H1 (cell line): ENCODE measurements around the gene ARL5C. TPM values are rescaled to one million over a fixed set of nuclear protein-coding genes. Genes with fewer than 3 reads are reported as not detected.

ENCODE experiments used
- CTCF ChIA-PET: fragments of 300-600 bp; sonication (Branson Sonifier 250); formaldehyde crosslinking; loops from one replicate; lab custom pipeline; 2021; ENCODE audit not compliant: partially characterized antibody; lab: Charles Lee
- POLR2A ChIA-PET: fragments of 300-600 bp; sonication (Branson Sonifier 250); formaldehyde crosslinking; loops from one replicate; lab custom pipeline; 2021; ENCODE audit warnings: inconsistent platforms; ENCODE audit not compliant: partially characterized antibody; lab: Charles Lee
- DNase-seq, 2 experiments: peaks; one replicate each; pipeline versions ENCODE4 v3.0.0 to v3.0.0-alpha.2; 2010 to 2022; ENCODE audit warnings: low spot score in 2 of 2, low read depth in 1 of 2, mixed read lengths in 1 of 2
- FAIRE-seq: peaks from 2 replicates; lab custom pipeline; 2011; peaks lifted over from hg19 to GRCh38; lab: Jason Lieb, UNC
- H2AFZ ChIP-seq: 2 replicates; pipeline ENCODE4 v1.8.1; 2012; ENCODE audit warnings: low read length, inconsistent platforms
- H2AK5ac ChIP-seq: 2 replicates; pipeline ENCODE4 v1.6.1; 2013; ENCODE audit warnings: low read depth, low read length
- H2BK120ac ChIP-seq: replicated peaks from 2 replicates; pipeline ENCODE3; 2013; ENCODE audit warnings: low read depth, low read length, inconsistent platforms
- H2BK12ac ChIP-seq: 2 replicates; pipeline ENCODE4 v1.6.1; 2013; ENCODE audit warnings: low read depth, low read length
- H2BK15ac ChIP-seq: 2 replicates; pipeline ENCODE4 v1.6.1; 2013; ENCODE audit warnings: low read length
- H2BK20ac ChIP-seq: 2 replicates; pipeline ENCODE4 v1.6.1; 2013; ENCODE audit warnings: low read length
- H2BK5ac ChIP-seq: 2 replicates; pipeline ENCODE4 v1.6.1; 2013; ENCODE audit warnings: low read depth, low read length
- H3K14ac ChIP-seq: 2 replicates; pipeline ENCODE4 v1.6.1; 2013; ENCODE audit warnings: inconsistent platforms; ENCODE audit not compliant: insufficient read length
- H3K18ac ChIP-seq: 2 replicates; pipeline ENCODE4 v1.6.1; 2013; ENCODE audit warnings: low read length; ENCODE audit errors: extremely low read depth
- H3K23ac ChIP-seq: 2 replicates; pipeline ENCODE4 v1.6.1; 2013; ENCODE audit warnings: inconsistent platforms; ENCODE audit not compliant: insufficient read length
- H3K23me2 ChIP-seq: 2 replicates; pipeline ENCODE4 v1.6.1; 2013; ENCODE audit warnings: low read depth, low read length
- H3K27ac ChIP-seq: 2 replicates; pipeline ENCODE4 v1.6.1; 2011; ENCODE audit warnings: low read depth, low read length, inconsistent platforms
- H3K27me3 ChIP-seq, 4 experiments: replicated peaks in 1 of 4; 1 replicate in 1 of 4; 2 replicates in 3 of 4; pipeline versions ENCODE4 v1.6.1 to v1.8.1; 2011 to 2013; ENCODE audit warnings: low read length in 3 of 4, mild to moderate bottlenecking in 3 of 4, inconsistent platforms in 2 of 4, mixed read lengths in 2 of 4, moderate library complexity in 1 of 4; ENCODE audit not compliant: control insufficient read depth in 3 of 4, insufficient read depth in 3 of 4; ENCODE audit errors: extremely low read depth in 1 of 4
- H3K36me3 ChIP-seq, 4 experiments: 2 replicates each; pipeline versions ENCODE4 v1.6.1 to v1.8.1; 2011 to 2013; ENCODE audit warnings: mild to moderate bottlenecking in 4 of 4, low read length in 3 of 4, moderate library complexity in 2 of 4, control low read depth in 1 of 4, inconsistent platforms in 1 of 4; ENCODE audit not compliant: insufficient read depth in 4 of 4, control insufficient read depth in 2 of 4
- H3K4ac ChIP-seq: replicated peaks from 2 replicates; pipeline ENCODE3; 2013; ENCODE audit warnings: low read length, low read depth, mixed read lengths, inconsistent platforms; ENCODE audit not compliant: insufficient read length
- H3K4me1 ChIP-seq, 4 experiments: replicated peaks in 1 of 4; 1 replicate in 1 of 4; 2 replicates in 3 of 4; pipeline versions ENCODE4 v1.6.1 to v1.8.1; 2011 to 2013; ENCODE audit warnings: low read length in 3 of 4, inconsistent platforms in 2 of 4, mixed read lengths in 1 of 4; ENCODE audit not compliant: insufficient read depth in 4 of 4, control insufficient read depth in 3 of 4
- H3K4me2 ChIP-seq, 2 experiments: 2 replicates each; pipeline versions ENCODE4 v1.6.1 to v1.8.1; 2011 to 2013; ENCODE audit warnings: low read depth in 2 of 2, low read length in 2 of 2, control low read depth in 1 of 2, inconsistent platforms in 1 of 2, mild to moderate bottlenecking in 1 of 2; ENCODE audit not compliant: insufficient read depth in 1 of 2
- H3K4me3 ChIP-seq, 4 experiments: fragments of 200-600, 300-600 bp in 1 of 4; sonication (generic), shearing (Covaris generic), sonication (Bioruptor Twin) in 1 of 4; 2 replicates each; pipeline versions ENCODE4 v1.5.1 to v1.8.1; 2011 to 2016; ENCODE audit warnings: low read length in 4 of 4, low read depth in 3 of 4, control low read depth in 2 of 4, inconsistent platforms in 2 of 4, mild to moderate bottlenecking in 2 of 4, mixed read lengths in 1 of 4, moderate library complexity in 1 of 4; ENCODE audit not compliant: insufficient read depth in 2 of 4; ENCODE audit errors: extremely low read depth in 1 of 4
- H3K56ac ChIP-seq: replicated peaks from 2 replicates; pipeline ENCODE3; 2013; ENCODE audit warnings: low read depth, mild to moderate bottlenecking, mixed read lengths, low read length, inconsistent platforms; ENCODE audit not compliant: insufficient read length
- H3K79me1 ChIP-seq: 2 replicates; pipeline ENCODE4 v1.6.1; 2013; ENCODE audit warnings: low read depth, low read length, control low read depth
- H3K79me2 ChIP-seq, 2 experiments: 2 replicates each; pipeline versions ENCODE4 v1.6.1 to v1.8.1; 2012 to 2013; ENCODE audit warnings: low read length in 2 of 2, mild to moderate bottlenecking in 2 of 2, inconsistent platforms in 1 of 2; ENCODE audit not compliant: insufficient read depth in 2 of 2, control insufficient read depth in 1 of 2
- H3K9ac ChIP-seq, 4 experiments: replicated peaks in 1 of 4; 1 replicate in 1 of 4; 2 replicates in 3 of 4; pipeline versions ENCODE4 v1.6.1 to v1.8.1; 2011 to 2013; ENCODE audit warnings: low read depth in 3 of 4, low read length in 3 of 4, control low read depth in 2 of 4, mild to moderate bottlenecking in 2 of 4, moderate library complexity in 2 of 4, inconsistent platforms in 1 of 4; ENCODE audit errors: extremely low read depth in 1 of 4
- H3K9me3 ChIP-seq, 2 experiments: 2 replicates each; pipeline versions ENCODE4 v1.6.1 to v1.8.1; 2012 to 2013; ENCODE audit warnings: mild to moderate bottlenecking in 2 of 2, moderate library complexity in 2 of 2, control low read depth in 1 of 2, inconsistent platforms in 1 of 2, low read depth in 1 of 2, low read length in 1 of 2, mixed read lengths in 1 of 2; ENCODE audit not compliant: insufficient read depth in 2 of 2
- H4K20me1 ChIP-seq, 2 experiments: replicated peaks in 1 of 2; 2 replicates each; pipeline versions ENCODE3 to v1.8.1; 2011 to 2013; ENCODE audit warnings: inconsistent platforms in 2 of 2, low read length in 2 of 2, mild to moderate bottlenecking in 1 of 2; ENCODE audit not compliant: insufficient read depth in 2 of 2, control insufficient read depth in 1 of 2
- H4K5ac ChIP-seq: 2 replicates; pipeline ENCODE4 v1.6.1; 2013; ENCODE audit warnings: low read length, low read depth, mixed read lengths, inconsistent platforms; ENCODE audit not compliant: insufficient read length
- H4K8ac ChIP-seq: 2 replicates; pipeline ENCODE4 v1.8.0; 2013; ENCODE audit warnings: mild to moderate bottlenecking, moderate library complexity, low read length, inconsistent platforms; ENCODE audit not compliant: insufficient read depth; ENCODE audit errors: extremely low read depth
- H4K91ac ChIP-seq: replicated peaks from 2 replicates; pipeline ENCODE3; 2013; ENCODE audit warnings: low read length, mixed read lengths, inconsistent platforms; ENCODE audit not compliant: insufficient read length
- ATF3 ChIP-seq: IDR thresholded peaks from 2 replicates; pipeline ENCODE4 v1.6.1; 2011; ENCODE audit warnings: low read depth, mild to moderate bottlenecking, low read length; ENCODE audit not compliant: insufficient read depth
- CHD1 ChIP-seq: IDR thresholded peaks from 2 replicates; pipeline ENCODE4 v1.6.1; 2012; ENCODE audit warnings: low read depth, low read length, improper control_type of control experiment
- HDAC2 ChIP-seq, 2 experiments: fragments of 300-600 bp in 1 of 2; sonication (generic) in 1 of 2; IDR thresholded peaks; 2 replicates each; pipeline ENCODE4 v1.6.1; 2011 to 2012; ENCODE audit warnings: low read depth in 2 of 2, low read length in 2 of 2, mild to moderate bottlenecking in 2 of 2, moderate library complexity in 2 of 2, borderline replicate concordance in 1 of 2, inconsistent platforms in 1 of 2
- NANOG ChIP-seq: IDR thresholded peaks from 2 replicates; pipeline ENCODE4 v1.6.1; 2011; ENCODE audit warnings: low read length, low read depth, mild to moderate bottlenecking, inconsistent platforms; ENCODE audit not compliant: insufficient read depth, poor library complexity, severe bottlenecking
- RBBP5 ChIP-seq: IDR thresholded peaks from 2 replicates; pipeline ENCODE4 v1.7.1; 2012; ENCODE audit warnings: low read depth, mild to moderate bottlenecking, inconsistent platforms, low read length, moderate library complexity, borderline replicate concordance
- RNF2 ChIP-seq: fragments of 200-900, 300-1000 bp; sonication (generic); IDR thresholded peaks from 2 replicates; pipeline ENCODE4 v1.7.1; 2016; ENCODE audit warnings: borderline replicate concordance, low read depth, mild to moderate bottlenecking, antibody characterized with exemption, low read length; ENCODE audit not compliant: poor library complexity, severe bottlenecking; ENCODE audit errors: missing control alignments
- SIN3A ChIP-seq, 2 experiments: IDR thresholded peaks in 1 of 2; conservative IDR thresholded peaks in 1 of 2; 2 replicates each; pipeline ENCODE4 v1.6.1; 2011 to 2012; ENCODE audit warnings: low read length in 2 of 2, improper control_type of control experiment in 1 of 2, low read depth in 1 of 2, mild to moderate bottlenecking in 1 of 2
- USF2 ChIP-seq: IDR thresholded peaks from 2 replicates; pipeline ENCODE4 v1.6.1; 2011; ENCODE audit warnings: low read length, improper control_type of control experiment
- WGBS, 2 experiments: shearing (Covaris generic) in 1 of 2; methylation state at CpG; one replicate each; pipeline versions ENCODE4 v1.1.6 to v1.1.7; 2013 to 2015; ENCODE audit warnings: low lambda C conversion rate in 2 of 2, mixed read lengths in 2 of 2, inconsistent platforms in 1 of 2, low coverage in 1 of 2, missing lambda C conversion rate in 1 of 2; ENCODE audit not compliant: insufficient replicate concordance in 2 of 2, insufficient coverage in 1 of 2, insufficient read length in 1 of 2; ENCODE audit errors: extremely low coverage in 1 of 2, missing lambda C conversion rate in 1 of 2; 5-methylcytosine and 5-hydroxymethylcytosine counted together
- polyA plus RNA-seq, 7 experiments: library from polyadenylated mRNA; depleted of rRNA in 3 of 7; stranded (reverse) in 5 of 7; unstranded in 2 of 7; fragments of >200 nt in 5 of 7; fragments of 200-250 nt in 2 of 7; gene quantifications; 1 replicate in 5 of 7; 2 replicates in 1 of 7; 4 replicates in 1 of 7; pipeline versions ENCODE4 v1.2.1 to v1.2.3, GENCODE V29; 2011 to 2013; ENCODE audit warnings: missing spikeins in 2 of 7, mixed read lengths in 2 of 7
- total RNA-seq: library from RNA; stranded (reverse); fragmentation: NEBNext Ultra II Directional; extraction: Animal tissue kit (Norgen Biotek cat#: 25700); gene quantifications from 2 replicates; pipeline ENCODE4 v1.2.1, GENCODE V29; 2021

The ARL5C gene
- total and polyA plus RNA-seq, 2 of the 8 experiments (the other 6 are each of a cell fraction or from before 2014, with no cell fraction given), result not detected

GRCh38 chr17:39169101-39169500, 3.1 kb upstream of the ARL5C start:
- Histone ChIP-seq H4K8ac (no peak overlapping the region), H3K14ac (no peak overlapping the region), H2AK5ac (no peak overlapping the region), H2BK12ac (no peak overlapping the region), H3K79me1 (no peaks in the 10 kb centered on the region), H3K56ac (no peak overlapping the region), H3K4me3 (no peak overlapping the region), H3K4ac (no peak overlapping the region), H2BK5ac (no peak overlapping the region), H3K23ac (no peak overlapping the region), H4K91ac (no peak overlapping the region), H3K9ac (no peak overlapping the region), H3K36me3 (no peaks in the 10 kb centered on the region), H2BK15ac (no peak overlapping the region), H3K27me3 (peaks cover 14 to 31% (median 25%) of the 10 kb centered on the region in 4 experiments), H4K5ac (no peak overlapping the region), H3K9me3 (no peaks in the 10 kb centered on the region), H3K18ac (no peak overlapping the region), H4K20me1 (no peaks in the 10 kb centered on the region), H2AFZ (no peak overlapping the region), H3K23me2 (peaks cover 12% of the 10 kb centered on the region; the same call in 1 of the 2 replicates), H3K4me2 (no peak overlapping the region), H2BK20ac (no peak overlapping the region), H3K27ac (no peak overlapping the region), H3K4me1 (peaks cover 0 to 10% (median 7%) of the 10 kb centered on the region in 4 experiments; a peak in 5 of 7 replicates), H3K79me2 (no peaks in the 10 kb centered on the region), H2BK120ac (no peak overlapping the region)
- 96% methylated on average over 11 of the region's 14 CpGs; no CpG with 5 or more reads in 1 of the 2 experiments for WGBS, 2 experiments
- CTCF ChIA-PET, result interaction anchor here (0.8 to 7.4 kb wide), 10 partner anchors 11 to 195 kb away, joined by 4 to 63 read pairs (median 6); partner anchors contain the start of gene PLXDC1
- POLR2A ChIA-PET, result interaction anchor here (0.8 to 0.9 kb wide), 2 partner anchors 31 to 34 kb away, joined by 3 read pairs; partner anchors contain the start of gene RPL19
- DNase-seq (no peak), FAIRE-seq (no peak)
- TF ChIP-seq CHD1 (no peak), USF2 (no peak), SIN3A (conservative IDR thresholded peaks at IDR 0.05 in 1 of 2, IDR thresholded peaks at IDR 0.05 in 1 of 2; ENCODE audit: low read depth in 1 of 2, low read length in 2 of 2) (no peak), HDAC2 (IDR thresholded peaks at IDR 0.05; ENCODE audit: borderline replicate concordance in 1 of 2, low read depth in 2 of 2, low read length in 2 of 2) (no peak), RBBP5 (no peak), RNF2 (no peak), ATF3 (no peak), NANOG (no peak)
